Measurements from ENCODE around the gene GPX1.

GPX1 gene

DNA sequence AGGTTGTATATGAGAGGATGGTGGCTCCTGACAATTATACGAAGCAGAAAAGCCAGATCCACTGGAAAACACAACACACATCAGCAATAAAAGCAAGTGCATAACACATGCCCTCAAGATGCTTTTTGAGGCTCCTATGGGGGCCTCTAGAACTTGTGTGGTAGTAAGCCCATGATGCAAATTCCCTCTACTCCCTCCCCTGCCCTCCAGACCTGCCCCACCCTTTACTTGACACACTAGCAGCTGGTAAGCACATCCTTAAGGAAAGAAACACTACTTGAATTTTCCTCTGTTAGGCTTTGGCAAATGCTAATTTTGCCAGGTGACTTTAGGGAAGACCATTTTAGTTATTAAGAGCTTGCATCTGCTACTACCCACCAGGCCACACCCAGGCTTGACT, 47.5 kb downstream of the GPX1 start:
- DNase-seq: no peak
